Endodermal cell (in vitro differentiated cells): ENCODE data around the gene TLE4. TPM values are rescaled to one million over a fixed set of nuclear protein-coding genes. Genes with fewer than 3 reads are reported as not detected.

ENCODE experiments used
- DNase-seq: peaks from one replicate; pipeline ENCODE4 v3.0.0-alpha.2; 2017
- H3K27ac ChIP-seq: 2 replicates; pipeline ENCODE4 v1.5.1; 2013; ENCODE audit warnings: mild to moderate bottlenecking, low read depth, low read length, moderate library complexity
- H3K27me3 ChIP-seq: 2 replicates; pipeline ENCODE4 v1.6.1; 2013; ENCODE audit warnings: mild to moderate bottlenecking, low read length, moderate library complexity; ENCODE audit not compliant: insufficient read depth, control insufficient read depth, poor library complexity, severe bottlenecking
- H3K36me3 ChIP-seq: 2 replicates; pipeline ENCODE4 v1.7.0; 2013; ENCODE audit warnings: mild to moderate bottlenecking, low read length, moderate library complexity; ENCODE audit not compliant: control insufficient read depth, insufficient read depth
- H3K4me1 ChIP-seq: one replicate; pipeline ENCODE4 v1.7.0; 2013; ENCODE audit warnings: low read length; ENCODE audit not compliant: control insufficient read depth, insufficient read depth
- H3K4me3 ChIP-seq: 2 replicates; pipeline ENCODE4 v1.5.1; 2013; ENCODE audit warnings: mild to moderate bottlenecking, low read length, moderate library complexity
- H3K9ac ChIP-seq: 2 replicates; pipeline ENCODE4 v1.6.1; 2013; ENCODE audit warnings: mild to moderate bottlenecking, low read length, moderate library complexity; ENCODE audit not compliant: poor library complexity, severe bottlenecking; ENCODE audit errors: extremely low read depth
- H3K9me3 ChIP-seq: 2 replicates; pipeline ENCODE4 v1.6.1; 2013; ENCODE audit warnings: mild to moderate bottlenecking, low read length, moderate library complexity; ENCODE audit not compliant: control insufficient read depth
- H3K27ac Mint-ChIP-seq: 2 replicates; pipeline ENCODE4 v1.8.0; 2020; ENCODE audit warnings: mixed read lengths
- H3K27me3 Mint-ChIP-seq: 2 replicates; pipeline ENCODE4 v1.8.0; 2021; ENCODE audit warnings: mild to moderate bottlenecking, mixed read lengths; ENCODE audit not compliant: insufficient read depth
- H3K36me3 Mint-ChIP-seq: 2 replicates; pipeline ENCODE4 v1.8.0; 2020; ENCODE audit warnings: low read depth, mixed read lengths
- H3K4me1 Mint-ChIP-seq: 2 replicates; pipeline ENCODE4 v1.8.0; 2020; ENCODE audit warnings: mixed read lengths
- H3K4me3 Mint-ChIP-seq: 2 replicates; pipeline ENCODE4 v1.8.0; 2020; ENCODE audit warnings: mild to moderate bottlenecking, moderate library complexity, mixed read lengths
- H3K9me3 Mint-ChIP-seq: 2 replicates; pipeline ENCODE4 v1.8.0; 2020; ENCODE audit warnings: mild to moderate bottlenecking, mixed read lengths
- WGBS, 2 experiments: methylation state at CpG; one replicate each; pipeline versions ENCODE4 v1.1.5 to v1.1.7; 2013; ENCODE audit warnings: missing lambda C conversion rate in 2 of 2, mixed read lengths in 1 of 2; ENCODE audit not compliant: insufficient coverage in 1 of 2, insufficient read length in 1 of 2; 5-methylcytosine and 5-hydroxymethylcytosine counted together
- total RNA-seq, 2 donors: library from RNA; stranded (reverse); fragmentation: NEBNext Ultra II Directional in 1 of 2; extraction: Animal tissue kit (Norgen Biotek cat#: 25700) in 1 of 2; gene quantifications; 2 replicates in 1 of 2; 3 replicates in 1 of 2; pipeline ENCODE4 v1.2.1, GENCODE V29; 2021
- TF ChIP-seq, protein P1 (sequence below): fragments of 200-600 bp; sonication (generic); conservative IDR thresholded peaks from 2 replicates; pipeline ENCODE4 v1.5.0; 2021; ENCODE audit warnings: antibody characterized with exemption, mild to moderate bottlenecking

TLE4 gene
- total RNA-seq, 2 donors from 2014 or later = 16.7 to 25.5 TPM

DNA sequence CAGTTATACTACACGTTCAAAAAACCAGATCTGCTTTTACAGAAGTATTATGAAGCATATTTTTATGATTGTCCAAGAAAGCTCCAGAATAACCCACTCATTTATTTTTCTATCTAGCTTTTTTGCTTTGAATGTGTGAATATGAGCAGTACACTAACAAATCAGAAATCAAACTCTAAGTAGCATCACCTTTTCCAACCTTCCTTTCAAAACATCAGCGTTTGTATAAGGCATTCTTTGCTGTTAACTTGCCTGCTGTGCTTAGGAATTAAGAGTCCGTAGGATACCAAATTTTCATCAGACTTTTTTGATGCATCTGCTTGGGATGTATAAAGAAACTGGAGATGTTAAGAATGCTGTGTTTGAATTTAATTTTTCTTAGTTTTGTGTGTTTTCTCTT, 3.8 kb downstream of the TLE4 start:
- 50 to 68% methylated on average over 1 to 3 of the region's 3 CpGs for WGBS, 2 experiments
- Histone ChIP-seq H3K4me3 (no peak overlapping the region), H3K9me3 (no peaks in the 10 kb centered on the region), H3K27me3 (peaks cover 40% of the 10 kb centered on the region), H3K9ac (no peak overlapping the region), H3K27ac (no peak overlapping the region), H3K4me1 (peaks cover 4% of the 10 kb centered on the region), H3K36me3 (no peaks in the 10 kb centered on the region)
- Mint-ChIP-seq H3K27me3 (peaks cover 26% of the 10 kb centered on the region), H3K4me1 (peaks cover 35% of the 10 kb centered on the region), H3K4me3 (no peak overlapping the region), H3K9me3 (no peaks in the 10 kb centered on the region), H3K27ac (no peak overlapping the region), H3K36me3 (no peaks in the 10 kb centered on the region)
- TF ChIP-seq, protein P1, sequence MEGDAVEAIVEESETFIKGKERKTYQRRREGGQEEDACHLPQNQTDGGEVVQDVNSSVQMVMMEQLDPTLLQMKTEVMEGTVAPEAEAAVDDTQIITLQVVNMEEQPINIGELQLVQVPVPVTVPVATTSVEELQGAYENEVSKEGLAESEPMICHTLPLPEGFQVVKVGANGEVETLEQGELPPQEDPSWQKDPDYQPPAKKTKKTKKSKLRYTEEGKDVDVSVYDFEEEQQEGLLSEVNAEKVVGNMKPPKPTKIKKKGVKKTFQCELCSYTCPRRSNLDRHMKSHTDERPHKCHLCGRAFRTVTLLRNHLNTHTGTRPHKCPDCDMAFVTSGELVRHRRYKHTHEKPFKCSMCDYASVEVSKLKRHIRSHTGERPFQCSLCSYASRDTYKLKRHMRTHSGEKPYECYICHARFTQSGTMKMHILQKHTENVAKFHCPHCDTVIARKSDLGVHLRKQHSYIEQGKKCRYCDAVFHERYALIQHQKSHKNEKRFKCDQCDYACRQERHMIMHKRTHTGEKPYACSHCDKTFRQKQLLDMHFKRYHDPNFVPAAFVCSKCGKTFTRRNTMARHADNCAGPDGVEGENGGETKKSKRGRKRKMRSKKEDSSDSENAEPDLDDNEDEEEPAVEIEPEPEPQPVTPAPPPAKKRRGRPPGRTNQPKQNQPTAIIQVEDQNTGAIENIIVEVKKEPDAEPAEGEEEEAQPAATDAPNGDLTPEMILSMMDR = no peak
- DNase-seq = no peak

DNA sequence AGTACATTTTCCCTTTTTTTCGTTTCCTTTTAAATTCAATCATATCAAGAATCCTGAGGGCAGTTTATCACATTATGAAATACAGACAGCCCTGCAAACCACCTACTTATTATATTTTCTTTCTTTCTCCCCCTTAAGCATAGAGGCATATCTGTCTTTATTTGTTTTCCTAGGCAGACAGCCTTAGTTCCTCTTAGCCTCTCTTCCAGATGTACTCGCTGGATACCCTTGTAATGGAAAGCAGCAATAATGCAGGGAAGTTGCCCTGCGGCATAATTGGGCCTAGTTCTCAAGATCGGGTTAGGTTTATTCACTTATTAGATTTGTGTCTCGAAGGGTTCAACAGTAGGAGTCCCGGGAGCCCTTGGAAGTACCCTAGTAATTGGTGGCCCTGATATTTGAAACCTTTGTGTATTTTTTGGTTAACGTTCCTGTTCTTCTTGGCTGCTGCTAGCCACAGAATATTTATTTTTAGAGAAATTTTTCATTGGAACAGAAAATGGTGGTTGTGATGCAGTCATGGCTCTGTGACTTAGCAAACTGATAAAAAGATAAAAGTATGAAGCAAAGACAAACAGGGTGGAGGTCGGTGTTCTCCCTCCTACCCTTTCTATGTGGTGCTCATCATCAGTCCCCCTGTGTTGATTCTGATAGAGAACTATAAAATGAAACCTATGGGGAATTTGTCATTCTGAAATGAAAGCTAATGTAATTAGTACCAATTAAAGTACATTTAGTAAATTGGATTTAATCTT, 6.4 kb downstream of the TLE4 start:
- Histone ChIP-seq H3K4me1 (peaks cover 13% of the 10 kb centered on the region), H3K36me3 (no peaks in the 10 kb centered on the region), H3K27me3 (peaks cover 57% of the 10 kb centered on the region), H3K9ac (no peak overlapping the region), H3K9me3 (no peaks in the 10 kb centered on the region), H3K27ac (no peak overlapping the region), H3K4me3 (no peak overlapping the region)
- H3K4me3 Mint-ChIP-seq = no peak overlapping the region
- TF ChIP-seq, protein P1 = no peak
- no peaks in the 10 kb centered on the region for H3K36me3 Mint-ChIP-seq
- 93 to 96% methylated on average over 5 to 8 of the region's 8 CpGs for WGBS, 2 experiments
- H3K9me3 Mint-ChIP-seq = no peaks in the 10 kb centered on the region
- no peak overlapping the region for H3K27ac Mint-ChIP-seq
- H3K27me3 Mint-ChIP-seq = peaks cover 29% of the 10 kb centered on the region
- peaks cover 60% of the 10 kb centered on the region for H3K4me1 Mint-ChIP-seq
- no peak for DNase-seq

DNA sequence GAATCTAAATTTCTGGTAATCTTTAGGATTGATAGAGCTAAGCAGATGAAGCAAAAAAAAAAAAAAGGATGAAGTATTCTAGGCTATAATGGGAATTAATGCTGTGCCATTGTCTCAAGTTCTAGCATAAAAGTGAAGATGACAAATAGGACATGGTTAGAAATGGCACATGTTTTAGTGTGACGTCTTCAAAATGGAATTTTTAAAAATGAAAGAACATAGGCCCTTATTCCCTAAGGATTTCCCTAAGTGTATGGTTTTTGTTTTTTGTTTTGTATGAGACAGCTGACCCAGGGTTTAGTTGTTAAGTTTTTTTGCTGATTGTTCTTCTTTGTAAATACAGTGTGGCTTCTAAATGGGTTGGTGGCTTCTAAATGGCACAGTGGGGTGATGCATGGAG, 7.1 kb downstream of the TLE4 start:
- Histone ChIP-seq H3K9me3 (no peaks in the 10 kb centered on the region), H3K4me3 (no peak overlapping the region), H3K4me1 (peaks cover 13% of the 10 kb centered on the region), H3K36me3 (no peaks in the 10 kb centered on the region), H3K27me3 (peaks cover 58% of the 10 kb centered on the region), H3K9ac (no peak overlapping the region), H3K27ac (no peak overlapping the region)
- peaks cover 31% of the 10 kb centered on the region for H3K27me3 Mint-ChIP-seq
- H3K36me3 Mint-ChIP-seq = no peaks in the 10 kb centered on the region
- DNase-seq = no peak
- WGBS, 2 experiments = 97 to 100% methylated on average over 1 of the region's 1 CpG
- no peak overlapping the region for H3K27ac Mint-ChIP-seq
- H3K4me3 Mint-ChIP-seq = no peak overlapping the region
- H3K9me3 Mint-ChIP-seq = no peaks in the 10 kb centered on the region
- TF ChIP-seq, protein P1 = no peak
- peaks cover 65% of the 10 kb centered on the region for H3K4me1 Mint-ChIP-seq
